H1 (cell line): ENCODE measurements around the gene NTN4. TPM values are rescaled to one million over a fixed set of nuclear protein-coding genes. Genes with fewer than 3 reads are reported as not detected.

ENCODE experiments used
- ATF2 ChIP-seq: IDR thresholded peaks from 2 replicates; pipeline ENCODE4 v1.6.1; 2012; ENCODE audit warnings: low read length, inconsistent platforms
- CREB1 ChIP-seq: IDR thresholded peaks from 2 replicates; pipeline ENCODE4 v1.6.1; 2012; ENCODE audit warnings: inconsistent platforms
- EGR1 ChIP-seq: IDR thresholded peaks from 2 replicates; pipeline ENCODE4 v1.6.1; 2011; ENCODE audit warnings: low read depth, low read length, borderline replicate concordance
- EZH2 ChIP-seq: fragments of 200-600 bp; sonication (generic); IDR thresholded peaks from 2 replicates; pipeline ENCODE4 v1.7.1; 2012; ENCODE audit warnings: low read depth, mild to moderate bottlenecking, moderate library complexity, low read length, inconsistent platforms; ENCODE audit not compliant: severe bottlenecking
- MAX ChIP-seq: IDR thresholded peaks from 2 replicates; pipeline ENCODE4 v1.6.1; 2012; ENCODE audit warnings: inconsistent platforms
- NANOG ChIP-seq: IDR thresholded peaks from 2 replicates; pipeline ENCODE4 v1.6.1; 2011; ENCODE audit warnings: low read length, low read depth, mild to moderate bottlenecking, inconsistent platforms; ENCODE audit not compliant: insufficient read depth, poor library complexity, severe bottlenecking
- TEAD4 ChIP-seq: IDR thresholded peaks from 2 replicates; pipeline ENCODE4 v1.6.1; 2012; ENCODE audit warnings: low read depth, low read length, inconsistent platforms, mixed read lengths
- polyA plus RNA-seq, 7 experiments: library from polyadenylated mRNA; depleted of rRNA in 3 of 7; stranded (reverse) in 5 of 7; unstranded in 2 of 7; fragments of >200 nt in 5 of 7; fragments of 200-250 nt in 2 of 7; gene quantifications; 1 replicate in 5 of 7; 2 replicates in 1 of 7; 4 replicates in 1 of 7; pipeline versions ENCODE4 v1.2.1 to v1.2.3, GENCODE V29; 2011 to 2013; ENCODE audit warnings: missing spikeins in 2 of 7, mixed read lengths in 2 of 7
- total RNA-seq: library from RNA; stranded (reverse); fragmentation: NEBNext Ultra II Directional; extraction: Animal tissue kit (Norgen Biotek cat#: 25700); gene quantifications from 2 replicates; pipeline ENCODE4 v1.2.1, GENCODE V29; 2021
- TF ChIP-seq, protein P1 (sequence below): fragments of 300-600 bp; sonication (generic); IDR thresholded peaks from 2 replicates; pipeline ENCODE4 v1.7.1; 2012; ENCODE audit warnings: low read length, moderate library complexity, mild to moderate bottlenecking, inconsistent platforms; ENCODE audit not compliant: insufficient replicate concordance

NTN4 gene
- total and polyA plus RNA-seq, 2 of the 8 experiments (the other 6 are each of a cell fraction or from before 2014, with no cell fraction given) = 0.74 to 1.3 TPM

DNA sequence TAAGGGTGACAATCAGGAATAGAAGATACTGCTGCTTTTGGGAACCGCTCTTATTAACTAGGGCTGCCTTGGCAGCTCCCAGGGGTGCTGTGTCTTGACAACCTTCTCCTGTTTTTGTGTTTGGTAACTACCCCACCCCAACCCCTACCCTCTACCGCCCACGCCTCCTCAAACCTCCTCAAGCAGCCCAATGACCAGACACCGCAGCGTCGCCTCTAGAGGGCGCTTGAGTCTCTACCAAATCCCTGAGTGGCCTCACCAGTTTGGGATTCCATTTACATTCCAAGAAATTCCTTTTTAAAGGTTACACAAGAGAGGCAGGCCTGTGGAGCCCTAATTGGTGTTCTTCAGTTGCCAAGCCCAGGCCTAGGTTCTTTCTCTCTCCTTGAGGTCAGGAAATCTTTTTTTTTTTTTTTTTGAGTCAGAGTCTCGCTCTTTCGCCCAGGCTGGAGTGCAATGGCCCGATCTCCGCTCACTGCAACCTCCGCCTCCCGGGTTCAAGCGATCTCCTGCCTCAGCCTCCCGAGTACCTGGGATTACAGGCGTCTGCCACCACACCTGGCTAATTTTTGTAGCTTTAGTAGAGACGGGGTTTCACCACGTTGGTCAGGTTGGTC lies 166.9 kb downstream of the NTN4 start (continued):
- TF ChIP-seq ATF2 (peak; percentile 79; the same call in 1 of the 2 replicates), CREB1 (peak; percentile 44; the same call in 1 of the 2 replicates), NANOG (peak; percentile 48), EZH2 (no peak), TEAD4 (peak; percentile 93), MAX (0 out of 2 replicates have a peak, but pooled peaks have one; percentile 11), EGR1 (peak; percentile 98)
- TF ChIP-seq, protein P1, sequence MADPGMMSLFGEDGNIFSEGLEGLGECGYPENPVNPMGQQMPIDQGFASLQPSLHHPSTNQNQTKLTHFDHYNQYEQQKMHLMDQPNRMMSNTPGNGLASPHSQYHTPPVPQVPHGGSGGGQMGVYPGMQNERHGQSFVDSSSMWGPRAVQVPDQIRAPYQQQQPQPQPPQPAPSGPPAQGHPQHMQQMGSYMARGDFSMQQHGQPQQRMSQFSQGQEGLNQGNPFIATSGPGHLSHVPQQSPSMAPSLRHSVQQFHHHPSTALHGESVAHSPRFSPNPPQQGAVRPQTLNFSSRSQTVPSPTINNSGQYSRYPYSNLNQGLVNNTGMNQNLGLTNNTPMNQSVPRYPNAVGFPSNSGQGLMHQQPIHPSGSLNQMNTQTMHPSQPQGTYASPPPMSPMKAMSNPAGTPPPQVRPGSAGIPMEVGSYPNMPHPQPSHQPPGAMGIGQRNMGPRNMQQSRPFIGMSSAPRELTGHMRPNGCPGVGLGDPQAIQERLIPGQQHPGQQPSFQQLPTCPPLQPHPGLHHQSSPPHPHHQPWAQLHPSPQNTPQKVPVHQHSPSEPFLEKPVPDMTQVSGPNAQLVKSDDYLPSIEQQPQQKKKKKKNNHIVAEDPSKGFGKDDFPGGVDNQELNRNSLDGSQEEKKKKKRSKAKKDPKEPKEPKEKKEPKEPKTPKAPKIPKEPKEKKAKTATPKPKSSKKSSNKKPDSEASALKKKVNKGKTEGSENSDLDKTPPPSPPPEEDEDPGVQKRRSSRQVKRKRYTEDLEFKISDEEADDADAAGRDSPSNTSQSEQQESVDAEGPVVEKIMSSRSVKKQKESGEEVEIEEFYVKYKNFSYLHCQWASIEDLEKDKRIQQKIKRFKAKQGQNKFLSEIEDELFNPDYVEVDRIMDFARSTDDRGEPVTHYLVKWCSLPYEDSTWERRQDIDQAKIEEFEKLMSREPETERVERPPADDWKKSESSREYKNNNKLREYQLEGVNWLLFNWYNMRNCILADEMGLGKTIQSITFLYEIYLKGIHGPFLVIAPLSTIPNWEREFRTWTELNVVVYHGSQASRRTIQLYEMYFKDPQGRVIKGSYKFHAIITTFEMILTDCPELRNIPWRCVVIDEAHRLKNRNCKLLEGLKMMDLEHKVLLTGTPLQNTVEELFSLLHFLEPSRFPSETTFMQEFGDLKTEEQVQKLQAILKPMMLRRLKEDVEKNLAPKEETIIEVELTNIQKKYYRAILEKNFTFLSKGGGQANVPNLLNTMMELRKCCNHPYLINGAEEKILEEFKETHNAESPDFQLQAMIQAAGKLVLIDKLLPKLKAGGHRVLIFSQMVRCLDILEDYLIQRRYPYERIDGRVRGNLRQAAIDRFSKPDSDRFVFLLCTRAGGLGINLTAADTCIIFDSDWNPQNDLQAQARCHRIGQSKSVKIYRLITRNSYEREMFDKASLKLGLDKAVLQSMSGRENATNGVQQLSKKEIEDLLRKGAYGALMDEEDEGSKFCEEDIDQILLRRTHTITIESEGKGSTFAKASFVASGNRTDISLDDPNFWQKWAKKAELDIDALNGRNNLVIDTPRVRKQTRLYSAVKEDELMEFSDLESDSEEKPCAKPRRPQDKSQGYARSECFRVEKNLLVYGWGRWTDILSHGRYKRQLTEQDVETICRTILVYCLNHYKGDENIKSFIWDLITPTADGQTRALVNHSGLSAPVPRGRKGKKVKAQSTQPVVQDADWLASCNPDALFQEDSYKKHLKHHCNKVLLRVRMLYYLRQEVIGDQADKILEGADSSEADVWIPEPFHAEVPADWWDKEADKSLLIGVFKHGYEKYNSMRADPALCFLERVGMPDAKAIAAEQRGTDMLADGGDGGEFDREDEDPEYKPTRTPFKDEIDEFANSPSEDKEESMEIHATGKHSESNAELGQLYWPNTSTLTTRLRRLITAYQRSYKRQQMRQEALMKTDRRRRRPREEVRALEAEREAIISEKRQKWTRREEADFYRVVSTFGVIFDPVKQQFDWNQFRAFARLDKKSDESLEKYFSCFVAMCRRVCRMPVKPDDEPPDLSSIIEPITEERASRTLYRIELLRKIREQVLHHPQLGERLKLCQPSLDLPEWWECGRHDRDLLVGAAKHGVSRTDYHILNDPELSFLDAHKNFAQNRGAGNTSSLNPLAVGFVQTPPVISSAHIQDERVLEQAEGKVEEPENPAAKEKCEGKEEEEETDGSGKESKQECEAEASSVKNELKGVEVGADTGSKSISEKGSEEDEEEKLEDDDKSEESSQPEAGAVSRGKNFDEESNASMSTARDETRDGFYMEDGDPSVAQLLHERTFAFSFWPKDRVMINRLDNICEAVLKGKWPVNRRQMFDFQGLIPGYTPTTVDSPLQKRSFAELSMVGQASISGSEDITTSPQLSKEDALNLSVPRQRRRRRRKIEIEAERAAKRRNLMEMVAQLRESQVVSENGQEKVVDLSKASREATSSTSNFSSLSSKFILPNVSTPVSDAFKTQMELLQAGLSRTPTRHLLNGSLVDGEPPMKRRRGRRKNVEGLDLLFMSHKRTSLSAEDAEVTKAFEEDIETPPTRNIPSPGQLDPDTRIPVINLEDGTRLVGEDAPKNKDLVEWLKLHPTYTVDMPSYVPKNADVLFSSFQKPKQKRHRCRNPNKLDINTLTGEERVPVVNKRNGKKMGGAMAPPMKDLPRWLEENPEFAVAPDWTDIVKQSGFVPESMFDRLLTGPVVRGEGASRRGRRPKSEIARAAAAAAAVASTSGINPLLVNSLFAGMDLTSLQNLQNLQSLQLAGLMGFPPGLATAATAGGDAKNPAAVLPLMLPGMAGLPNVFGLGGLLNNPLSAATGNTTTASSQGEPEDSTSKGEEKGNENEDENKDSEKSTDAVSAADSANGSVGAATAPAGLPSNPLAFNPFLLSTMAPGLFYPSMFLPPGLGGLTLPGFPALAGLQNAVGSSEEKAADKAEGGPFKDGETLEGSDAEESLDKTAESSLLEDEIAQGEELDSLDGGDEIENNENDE = no peak
